ENCODE data around the gene DOCK1.
"Not testable (repeated sequence)": the region's sequence is repeated elsewhere in the genome, so short reads cannot be mapped to it uniquely, and the experiment has no call there.

DOCK1 gene

DNA sequence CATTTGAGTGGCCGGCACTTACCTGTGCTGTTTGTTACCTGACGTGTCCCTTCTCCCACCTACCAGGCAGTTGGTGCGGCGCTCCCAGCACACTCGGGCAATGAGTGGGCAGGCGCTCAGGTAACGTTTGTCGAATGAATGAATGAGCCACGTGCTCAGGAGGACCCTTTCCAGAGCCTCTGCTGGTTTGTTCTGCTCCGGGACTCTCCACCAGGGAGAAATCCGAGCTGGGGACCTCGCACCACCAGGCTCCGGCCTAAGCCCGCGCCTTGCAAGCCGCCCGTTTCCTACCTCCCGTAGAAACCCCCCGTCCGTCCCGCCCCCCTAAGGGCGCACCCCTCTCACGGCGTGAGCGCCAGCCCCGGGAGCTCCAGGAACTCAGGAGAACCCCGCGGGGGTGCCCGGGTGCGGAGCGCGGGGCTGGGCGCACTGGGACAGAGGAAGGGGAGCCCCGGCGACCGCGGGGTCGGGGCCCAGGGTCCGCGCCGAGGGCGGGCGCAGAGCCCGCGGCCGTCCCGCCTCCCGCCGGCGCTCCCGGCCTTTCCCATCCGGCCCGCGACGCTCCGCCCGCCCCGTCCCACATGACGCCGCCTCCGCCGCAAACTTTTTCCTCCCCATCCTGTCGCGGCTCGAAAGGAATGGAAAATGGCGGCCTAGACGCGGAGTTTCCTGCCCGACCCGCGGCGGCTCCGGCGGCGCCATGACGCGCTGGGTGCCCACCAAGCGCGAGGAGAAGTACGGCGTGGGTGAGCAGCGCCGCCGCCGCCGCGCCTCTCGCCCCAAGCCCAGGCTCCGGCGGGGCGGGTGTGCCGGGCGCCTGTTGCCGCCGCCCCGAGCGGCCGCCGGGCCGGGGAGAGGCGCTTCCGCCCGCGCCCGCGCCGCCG, at the start of gene DOCK1:
Gene DOCK1, plus strand, starts transcription at position 611 of the 884 bp plus-strand sequence. Its CDS starts 90 bp downstream, at position 701.
- peak; percentile 24 to 31 for DNase-seq

DNA sequence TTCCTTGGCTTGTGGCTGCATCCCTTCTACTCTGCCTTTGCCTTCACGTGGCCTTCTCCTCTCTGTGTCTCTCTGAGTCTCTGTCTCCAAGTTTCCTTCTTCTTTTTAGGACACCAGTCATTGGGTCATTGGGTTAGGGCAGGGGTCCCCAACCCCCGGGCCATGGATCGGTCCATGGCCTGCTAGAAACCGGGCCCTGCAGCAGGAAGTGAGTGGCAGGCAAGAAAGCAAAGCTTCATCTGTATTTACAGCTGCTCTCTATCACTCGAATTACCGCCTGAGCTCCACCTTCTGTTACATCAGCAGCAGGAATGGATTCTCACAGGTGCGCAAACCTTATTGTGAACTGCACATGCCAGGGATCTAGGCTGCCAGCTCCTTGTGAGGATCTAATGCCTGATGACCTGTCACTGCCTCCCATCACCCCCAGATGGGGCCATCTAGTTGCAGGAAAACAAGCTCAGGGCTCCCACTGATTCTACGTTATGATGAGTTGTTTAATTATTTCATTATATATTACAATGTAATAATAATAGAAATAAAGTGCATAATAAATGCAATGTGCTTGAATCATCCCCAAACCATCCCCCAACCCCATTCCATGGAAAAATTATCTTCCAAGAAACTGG, 47.9 kb upstream of the DOCK1 start:
- no peak for DNase-seq

DNA sequence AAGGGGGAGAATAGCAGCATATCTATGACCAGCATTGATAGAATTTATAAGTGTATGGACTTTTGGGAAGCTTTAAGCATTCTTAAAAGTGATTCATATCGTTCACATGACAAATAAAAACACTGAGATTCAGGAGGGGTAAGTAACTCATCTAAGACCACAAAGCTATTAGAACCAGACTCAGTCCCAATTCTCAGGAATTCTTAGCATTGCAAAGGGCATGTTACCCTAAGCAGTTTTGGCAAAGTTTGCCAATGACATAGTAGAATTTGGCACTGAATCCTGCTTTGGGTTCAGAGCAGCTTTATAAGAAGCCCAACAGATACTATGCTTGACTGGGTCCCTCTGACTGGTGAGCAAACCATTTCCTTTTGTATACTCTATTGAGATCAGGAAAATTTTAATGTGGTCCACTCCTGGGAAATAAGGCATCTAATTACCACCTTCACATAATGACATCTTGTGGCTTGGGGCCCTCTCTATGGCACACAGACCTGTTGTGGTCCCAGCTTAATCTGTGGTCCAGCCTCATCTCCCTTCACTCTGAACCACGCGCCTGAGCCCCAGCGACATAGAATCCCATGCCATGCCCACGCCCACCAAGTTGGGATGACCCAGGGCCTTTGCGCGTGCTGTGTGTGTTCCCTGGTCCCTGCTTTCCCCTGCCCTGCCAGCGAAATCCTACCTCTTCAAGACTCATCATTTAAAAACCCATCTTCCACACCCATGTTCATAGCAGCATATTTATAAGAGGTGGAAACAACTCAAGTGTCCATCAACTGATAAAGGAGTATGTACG, 37.5 kb upstream of the DOCK1 start:
- DNase-seq, result no peak

DNA sequence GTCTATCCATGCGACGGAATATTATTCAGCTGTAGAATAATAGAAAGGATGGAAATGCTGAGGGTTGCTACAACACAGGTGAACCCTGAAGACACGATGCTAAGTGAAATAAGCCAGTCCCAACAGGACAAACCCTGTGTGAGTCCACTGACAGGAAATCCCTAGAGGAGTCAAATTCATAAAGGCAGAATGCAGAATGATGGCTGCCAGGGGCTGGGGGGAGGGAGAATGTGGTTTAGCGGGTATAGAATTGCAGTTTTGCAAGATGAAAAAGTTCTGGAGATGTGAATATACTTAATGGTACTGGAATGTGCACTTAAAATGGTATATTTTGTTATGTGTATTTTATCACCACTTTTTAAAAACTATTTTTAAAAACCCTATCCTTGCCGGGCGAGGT, 36.9 kb upstream of the DOCK1 start:
- no peak for DNase-seq

DNA sequence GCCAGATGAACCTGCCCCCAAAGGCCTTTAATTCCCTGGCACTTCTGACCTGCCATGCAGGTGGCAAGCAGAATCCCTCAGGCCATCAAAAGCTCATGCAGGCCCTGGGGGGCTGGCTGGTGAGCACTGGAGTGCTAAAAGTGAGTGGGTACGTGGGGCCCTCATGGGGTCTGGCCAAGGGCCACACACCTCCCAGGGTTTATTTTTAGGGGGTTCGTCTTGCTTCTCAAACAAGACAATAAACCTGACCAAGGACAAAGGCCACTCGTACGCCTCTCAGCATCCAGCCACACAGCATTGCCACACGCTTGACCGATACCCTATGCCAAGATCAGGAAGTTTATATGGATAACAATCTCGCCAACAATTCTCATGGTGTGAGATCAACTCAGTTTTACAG, 33.1 kb upstream of the DOCK1 start:
- DNase-seq, result no peak

DNA sequence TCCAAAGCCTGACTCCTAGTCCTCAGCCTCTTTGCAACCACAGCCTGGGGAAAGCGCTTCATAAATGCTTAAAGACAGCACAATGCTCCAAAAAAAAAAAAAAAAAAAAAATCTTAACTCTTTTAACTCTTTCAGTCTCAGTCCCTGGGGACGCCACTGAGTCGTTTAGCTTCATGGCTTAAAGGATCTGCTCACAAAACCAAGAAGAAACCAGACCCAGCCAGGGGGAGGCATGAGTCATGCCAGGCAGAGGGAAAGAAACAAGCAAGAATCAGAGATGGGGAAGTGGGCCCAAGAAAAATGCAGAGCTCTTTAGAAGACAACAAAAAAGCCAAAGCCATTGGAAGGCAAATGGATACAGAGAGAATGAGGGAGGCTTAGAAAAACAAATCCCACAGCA, 32.5 kb upstream of the DOCK1 start:
- DNase-seq, result no peak

DNA sequence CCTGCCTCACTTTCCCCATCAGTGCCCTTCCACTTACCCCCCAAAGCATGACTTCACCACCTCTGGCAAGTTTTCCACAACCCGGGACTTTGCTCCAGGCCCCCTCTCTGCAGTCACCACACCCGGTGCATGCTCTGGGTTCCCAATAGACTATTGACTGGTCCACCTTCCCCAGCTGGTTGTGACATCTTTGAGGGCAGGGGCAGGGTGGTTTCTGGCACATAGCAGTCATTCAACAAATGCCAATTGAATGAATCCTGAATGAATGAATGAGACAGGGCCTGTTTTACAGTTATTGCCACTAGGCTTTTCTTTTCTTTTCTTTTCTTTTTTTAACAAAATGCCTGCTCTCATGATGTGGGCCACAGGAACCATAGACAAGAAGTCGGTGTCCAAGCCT, 28.8 kb upstream of the DOCK1 start:
- DNase-seq, result no peak

DNA sequence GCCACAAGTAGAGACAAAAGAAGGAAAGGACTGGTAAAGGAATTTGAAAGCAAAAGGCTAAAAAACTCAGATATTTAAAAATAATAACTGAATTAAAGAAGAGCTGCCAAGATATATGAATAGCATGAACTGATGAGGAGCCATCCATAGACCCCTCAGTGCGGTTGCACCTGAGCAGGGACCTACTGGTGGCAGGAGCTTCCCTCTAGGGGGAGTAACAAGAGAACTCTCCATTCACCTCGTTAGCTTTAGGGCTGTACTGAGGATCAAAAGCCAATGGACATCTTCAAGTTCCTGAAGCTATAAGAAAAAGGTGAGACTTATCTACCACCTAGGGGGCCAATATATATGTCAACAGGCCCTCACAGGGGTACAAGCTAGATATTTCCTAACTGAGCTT, 27.8 kb upstream of the DOCK1 start:
- no peak for DNase-seq

DNA sequence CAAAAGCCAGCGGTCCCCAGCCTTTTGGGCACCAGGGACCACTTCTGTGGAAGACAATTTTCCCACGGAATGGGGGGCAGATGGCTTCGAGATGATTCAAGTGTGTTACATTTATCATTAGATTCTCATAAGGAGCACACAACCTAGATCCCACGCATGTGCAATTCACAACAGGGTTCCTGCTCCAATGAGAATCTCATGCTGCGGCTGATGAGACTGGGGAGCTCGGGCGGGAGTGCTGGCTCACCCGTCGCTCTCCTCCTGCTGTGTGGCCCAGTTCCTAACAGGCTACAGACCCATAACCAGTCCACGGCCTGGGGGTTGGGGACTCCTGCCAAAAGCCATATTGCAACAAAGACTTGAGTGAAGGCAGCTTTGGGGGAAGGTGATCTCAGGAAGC, 26.6 kb upstream of the DOCK1 start:
- no peak for DNase-seq

DNA sequence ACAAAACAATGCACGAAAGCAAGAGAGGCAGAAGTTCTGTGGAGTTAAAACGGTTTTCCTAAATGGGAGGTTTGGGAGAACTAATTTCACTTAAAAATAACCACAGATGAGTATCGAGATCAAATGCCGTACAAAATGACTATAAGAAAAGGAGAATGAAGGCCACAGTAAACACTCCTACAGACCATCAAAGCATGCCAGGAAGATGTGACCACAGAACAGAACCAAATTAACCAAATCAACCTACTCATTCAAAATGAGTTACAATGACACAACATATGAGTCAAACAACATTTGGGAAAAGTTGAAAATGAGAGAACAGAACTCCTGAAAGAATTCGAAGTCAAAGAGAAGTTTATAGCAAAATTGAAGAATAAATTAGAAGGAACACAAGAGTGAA, 24.3 kb upstream of the DOCK1 start:
- DNase-seq, result no peak

DNA sequence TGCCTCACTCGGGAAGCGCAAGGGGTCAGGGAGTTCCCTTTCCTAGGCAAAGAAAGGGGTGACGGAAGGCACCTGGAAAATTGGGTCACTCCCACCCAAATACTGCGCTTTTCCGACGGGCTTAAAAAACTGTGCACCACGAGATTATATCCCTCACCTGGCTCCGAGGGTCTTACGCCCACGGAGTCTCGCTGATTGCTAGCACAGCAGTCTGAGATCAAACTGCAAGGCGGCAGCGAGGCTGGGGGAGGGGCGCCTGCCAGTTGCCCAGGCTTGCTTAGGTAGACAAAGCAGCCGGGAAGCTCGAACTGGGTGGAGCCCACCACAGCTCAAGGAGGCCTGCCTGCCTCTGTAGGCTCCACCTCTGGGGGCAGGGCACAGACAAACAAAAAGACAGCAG, 23.2 kb upstream of the DOCK1 start:
- not testable (repeated sequence) for DNase-seq

DNA sequence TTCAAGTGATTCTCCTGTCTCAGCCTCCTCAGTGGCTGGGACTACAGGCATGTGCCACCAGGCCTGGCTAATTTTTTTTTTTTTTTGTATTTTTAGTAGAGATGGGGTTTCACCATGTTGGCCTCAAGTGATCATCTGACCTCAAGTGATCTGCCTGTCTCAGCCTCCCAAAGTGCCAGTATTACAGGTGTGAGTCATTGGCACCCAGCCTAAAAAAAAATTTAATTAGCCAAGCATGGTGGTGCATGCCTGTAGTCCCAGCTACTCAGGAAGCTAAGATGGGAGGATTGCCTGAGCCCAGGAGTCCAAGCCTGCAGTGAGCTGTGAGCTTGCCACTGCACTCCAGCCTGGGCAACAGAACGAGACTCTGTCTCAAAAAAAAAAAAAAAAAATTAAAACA, 16.8 kb upstream of the DOCK1 start:
- not testable (repeated sequence) for DNase-seq

DNA sequence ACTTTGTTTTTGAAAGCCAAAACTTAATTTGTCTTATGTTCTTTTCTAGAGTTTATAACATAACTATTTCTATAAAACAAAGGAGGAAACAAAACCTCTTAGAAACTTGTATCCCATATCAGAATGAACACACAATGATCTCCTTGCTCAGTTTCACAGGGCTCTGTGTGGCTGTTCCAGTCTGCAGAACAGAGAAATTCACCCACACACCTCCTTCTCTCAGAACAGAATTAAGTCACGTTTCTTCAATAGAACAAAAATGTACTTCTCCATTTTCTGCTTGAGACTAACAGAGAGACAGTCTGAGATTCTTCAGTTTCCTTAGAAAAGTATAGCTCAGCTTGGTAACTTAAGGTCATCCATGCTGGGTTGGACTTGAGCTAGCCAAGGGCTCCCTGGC, 15.8 kb upstream of the DOCK1 start:
- DNase-seq, result no peak

DNA sequence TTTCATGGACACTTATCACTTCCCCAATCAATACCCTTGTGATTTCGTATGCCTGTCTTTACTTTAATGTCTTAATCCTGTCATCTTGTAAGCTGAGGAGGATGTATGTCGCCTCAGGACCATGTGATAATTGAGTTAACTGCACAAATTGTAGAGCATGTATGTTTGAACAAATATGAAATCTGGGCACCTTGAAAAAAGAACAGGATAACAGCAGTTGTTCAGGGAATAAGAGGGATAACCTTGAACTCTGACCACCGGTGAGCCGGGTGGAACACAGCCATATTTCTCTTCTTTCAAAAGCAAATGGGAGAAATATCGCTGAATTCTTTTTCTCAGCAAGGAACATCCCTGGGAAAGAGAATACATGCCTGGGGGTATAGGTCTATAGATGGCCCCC, 14.4 kb upstream of the DOCK1 start:
- DNase-seq, result not testable (repeated sequence)

DNA sequence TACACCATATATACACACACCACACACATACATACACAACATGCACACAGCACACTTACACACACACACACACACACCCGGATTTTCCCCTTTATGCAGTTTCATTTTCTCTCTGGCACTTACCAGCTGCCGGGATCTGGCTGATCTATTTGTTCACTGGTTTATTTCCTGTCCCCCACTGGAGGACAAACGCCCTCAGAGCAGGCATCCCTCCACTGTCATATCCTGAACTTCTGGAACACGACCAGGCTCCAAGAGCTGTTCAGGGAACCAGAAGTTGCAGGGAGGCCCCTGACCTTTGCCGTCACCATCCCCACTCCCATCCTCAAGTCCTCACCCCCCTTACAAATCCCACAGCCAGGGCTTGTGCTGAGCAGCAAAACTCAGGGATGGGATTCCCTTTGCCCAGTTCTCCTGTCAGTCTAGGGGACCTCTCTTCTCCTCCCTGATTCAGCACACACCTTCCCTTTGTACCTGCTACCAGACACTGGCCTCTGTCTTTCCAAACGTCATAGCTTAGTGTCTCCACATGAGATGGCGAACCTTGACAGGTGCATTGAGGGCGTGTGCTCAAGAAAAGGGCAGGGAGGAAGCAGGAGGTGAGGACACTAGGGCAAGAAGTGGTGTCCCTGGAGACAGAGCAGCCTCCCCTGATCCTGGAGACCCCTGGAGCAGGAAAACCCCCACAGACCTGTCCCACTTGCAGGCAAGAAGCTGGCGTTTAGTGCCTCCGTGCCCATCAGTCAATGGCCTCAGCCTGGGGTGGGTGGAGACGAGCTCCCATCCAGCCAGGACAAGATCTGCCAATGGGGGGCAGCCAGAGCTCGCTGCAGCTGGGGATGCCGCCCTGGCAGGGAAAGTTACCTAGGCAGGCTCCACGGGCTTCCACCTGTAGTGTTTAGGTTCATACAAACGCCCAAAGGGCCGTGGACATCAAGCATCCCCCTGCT, 12.7 kb upstream of the DOCK1 start:
- DNase-seq, result no peak

DNA sequence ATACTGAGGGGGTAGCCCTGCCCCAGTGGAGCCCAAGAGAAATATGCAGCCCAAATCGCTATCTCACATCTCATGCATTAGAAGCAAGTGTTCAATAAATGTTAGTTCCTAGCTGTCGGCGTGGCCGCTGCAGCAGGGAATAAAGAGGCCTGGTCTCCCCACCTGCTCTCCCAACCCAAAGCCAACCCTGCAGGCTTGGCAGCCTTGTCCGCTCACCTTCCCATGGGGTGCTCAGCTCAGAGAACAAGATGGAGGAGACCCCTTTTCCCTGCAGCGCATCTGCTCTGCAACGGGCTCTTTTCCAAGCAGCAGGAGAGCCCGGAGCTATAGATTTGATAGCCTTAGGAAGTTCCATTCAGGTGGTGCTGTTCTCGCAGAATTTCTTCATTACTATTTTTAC, 12.0 kb upstream of the DOCK1 start:
- DNase-seq, result no peak

DNA sequence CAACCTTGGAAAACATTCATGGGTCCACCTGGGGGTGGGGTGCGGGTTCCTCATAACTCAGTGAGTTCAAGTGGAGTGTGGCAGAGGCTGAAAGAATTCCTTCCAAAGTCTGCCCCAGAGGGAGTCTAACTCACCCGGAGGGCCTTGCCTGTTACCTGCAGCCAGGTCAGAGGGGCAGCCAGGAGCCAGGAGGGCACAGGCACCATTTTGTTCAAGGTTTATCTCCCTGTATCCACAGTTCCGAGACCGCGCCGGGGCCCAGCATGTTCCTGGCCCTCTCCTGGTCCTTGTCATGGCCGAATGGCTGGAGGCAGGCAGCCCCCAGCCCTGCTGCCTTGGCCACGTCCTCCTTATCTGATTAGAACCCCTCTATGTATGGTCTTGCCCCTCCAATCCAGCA, 11.4 kb upstream of the DOCK1 start:
- DNase-seq, result no peak

DNA sequence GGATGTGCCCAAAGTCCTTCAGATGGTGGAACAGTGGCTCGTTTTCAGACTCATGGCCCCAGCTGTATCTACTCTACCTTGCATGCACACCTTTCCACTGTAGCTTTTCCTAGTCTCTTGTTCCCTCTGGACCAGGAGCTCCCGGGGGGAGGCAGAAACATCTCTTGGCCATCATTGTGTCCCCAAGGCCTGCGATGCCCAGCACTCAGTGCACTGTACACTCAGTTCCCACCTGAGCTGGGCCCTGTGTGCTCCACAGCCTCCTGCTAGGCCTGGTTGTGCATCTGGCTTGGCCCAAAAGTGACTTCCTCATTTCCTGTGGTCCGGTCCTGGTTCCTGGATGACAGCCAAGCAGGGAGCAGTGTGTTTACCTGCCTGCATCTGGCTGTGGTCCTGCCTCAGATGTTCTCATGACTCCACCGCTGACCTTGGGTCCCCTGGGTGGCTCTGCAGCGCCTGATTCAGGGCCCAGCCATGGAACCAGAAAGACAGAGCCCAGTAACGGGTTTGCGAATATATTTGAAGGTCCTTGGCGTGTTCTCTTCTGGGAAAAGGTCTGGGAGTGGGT, 9.9 kb upstream of the DOCK1 start:
- no peak for DNase-seq

DNA sequence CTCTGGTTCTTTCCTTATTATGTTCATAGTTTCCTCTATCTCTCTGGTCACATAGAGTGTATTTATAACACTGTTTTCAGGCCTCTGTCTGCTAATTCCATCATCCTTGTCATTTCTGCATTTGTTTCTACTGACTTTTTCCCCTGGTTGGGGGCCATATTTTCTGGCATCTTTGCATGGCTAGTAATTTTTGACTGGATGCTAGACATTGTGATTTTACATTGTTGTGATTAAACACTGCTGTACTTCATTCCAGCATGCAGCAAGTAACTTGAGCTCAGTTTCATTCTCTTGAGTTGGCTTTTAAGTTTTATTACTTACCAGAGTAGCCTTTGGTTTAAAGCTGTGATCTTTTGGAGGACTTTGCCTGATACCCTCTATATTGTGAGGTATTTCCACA, 6.8 kb upstream of the DOCK1 start:
- no peak for DNase-seq

DNA sequence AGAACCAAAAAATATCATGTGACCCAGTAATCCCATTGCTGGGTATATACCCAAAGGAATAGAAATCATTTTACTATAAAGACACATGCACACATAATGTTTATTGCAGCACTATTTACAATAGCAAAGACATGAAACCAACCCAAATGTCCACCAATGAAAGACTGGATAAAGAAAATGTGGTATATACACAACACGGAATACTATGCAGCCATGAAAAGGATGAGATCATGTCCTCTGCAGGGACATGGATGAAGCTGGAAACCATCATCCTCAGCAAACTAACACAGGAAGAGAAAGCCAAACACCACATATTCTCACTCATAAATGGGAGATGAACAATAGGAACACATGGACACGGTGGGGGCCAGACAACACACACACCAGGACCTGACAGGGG, 5.7 kb upstream of the DOCK1 start:
- not testable (repeated sequence) for DNase-seq

DNA sequence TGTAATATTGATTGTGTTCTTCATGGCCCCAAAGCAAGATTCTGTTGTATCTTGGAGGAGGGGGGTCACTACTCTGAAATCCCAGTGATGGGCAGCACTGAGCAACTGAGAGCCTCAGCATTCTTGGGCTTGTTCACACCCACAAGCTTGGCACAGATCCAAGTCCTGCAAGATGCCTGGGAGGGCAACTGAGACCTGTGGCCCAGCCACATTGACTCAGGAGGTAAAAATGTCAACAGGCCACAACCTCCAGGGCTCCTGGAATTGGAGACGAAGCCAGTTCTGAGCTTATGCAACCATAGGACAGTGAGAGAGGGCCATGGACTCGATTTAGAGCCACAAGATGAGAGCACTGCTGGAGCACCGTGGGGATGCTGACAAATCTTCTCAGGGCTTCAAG, 3.1 kb upstream of the DOCK1 start:
- DNase-seq, result no peak
